IPS-11a (cell line): ENCODE results near the gene CWC22.

Experiments
- H3K4me3 ChIP-seq: one replicate; pipeline ENCODE4 v1.5.1; 2013; ENCODE audit warnings: low read depth, low read length, control low read depth

The CWC22 gene

DNA sequence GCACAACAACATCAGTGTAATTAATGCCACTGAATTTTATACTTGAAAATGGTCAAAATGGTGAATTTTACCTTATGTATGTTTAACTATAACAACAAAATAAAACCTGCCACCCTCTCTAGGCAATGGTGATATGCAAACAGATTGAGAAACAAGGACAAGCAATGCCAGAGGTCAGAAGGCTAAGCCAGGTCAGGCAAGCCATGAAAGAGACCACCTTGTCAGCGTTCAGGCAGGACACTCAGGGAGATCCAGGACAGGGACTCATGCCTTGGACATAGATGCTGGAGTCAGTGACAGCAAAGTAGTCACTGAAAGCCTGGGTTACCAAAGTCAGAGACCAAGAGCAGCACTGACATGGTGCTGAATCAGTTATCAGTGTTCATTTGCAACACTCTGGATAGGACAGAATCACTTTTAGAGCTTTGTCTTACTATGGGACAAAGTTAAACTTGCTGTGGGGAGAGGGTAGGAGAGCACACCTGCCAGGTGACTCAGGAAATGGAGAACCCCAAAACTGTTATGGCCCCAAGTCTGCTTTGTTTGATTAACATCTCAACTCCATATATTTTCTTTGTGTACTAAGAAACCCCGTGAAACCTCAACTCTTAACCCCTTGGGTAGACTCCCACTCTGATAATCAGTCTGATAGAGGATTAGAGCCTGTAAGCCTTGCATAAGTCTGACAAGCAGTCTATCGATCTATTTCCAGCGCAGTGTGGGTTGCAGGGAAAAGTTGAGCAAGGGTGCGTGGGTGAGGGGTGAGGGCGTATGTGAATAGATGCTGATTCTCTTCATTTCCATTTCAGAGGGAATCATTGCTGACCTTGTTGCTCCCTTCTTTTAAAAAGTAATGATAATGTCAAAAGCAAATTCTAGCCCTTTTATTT, 97.0 kb downstream of the CWC22 start:
- H3K4me3 ChIP-seq: no peak overlapping the region

DNA sequence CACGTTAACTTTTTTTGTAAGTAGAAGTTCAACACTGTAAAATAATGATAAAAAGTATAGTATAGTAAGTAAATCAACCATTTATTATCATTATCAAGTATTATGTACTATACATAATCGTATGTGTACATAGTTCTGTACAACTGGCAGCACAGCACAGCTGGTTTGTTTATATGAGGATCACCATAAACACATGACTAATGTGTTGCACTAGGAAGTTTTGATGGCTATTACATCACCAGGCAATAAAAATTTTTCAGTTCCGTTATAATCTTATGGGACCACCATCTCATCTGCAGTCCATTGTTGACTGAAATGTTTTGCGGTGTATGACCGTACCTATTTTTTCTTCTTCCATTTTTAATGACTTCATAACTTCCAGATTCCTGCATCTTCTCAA, 106.4 kb downstream of the CWC22 start:
- no peak overlapping the region for H3K4me3 ChIP-seq

DNA sequence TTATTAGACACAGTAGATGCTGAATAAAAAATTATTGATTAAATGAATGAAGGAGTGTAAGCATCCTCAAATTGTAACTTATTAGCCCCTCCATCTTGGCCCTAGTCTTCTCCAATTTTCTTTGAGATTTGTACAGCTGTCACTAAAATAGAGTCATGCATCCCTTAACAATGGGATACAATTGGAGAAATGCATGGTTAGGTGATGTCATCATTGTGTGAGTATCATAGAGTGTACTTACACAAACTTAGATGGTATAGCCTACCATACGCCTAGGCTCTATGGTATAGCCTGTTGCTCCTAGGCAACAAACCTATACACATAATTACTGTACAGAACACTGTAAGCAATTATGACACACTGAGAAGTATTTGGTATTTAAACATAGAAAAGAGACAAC, 107.4 kb downstream of the CWC22 start:
- no peak overlapping the region for H3K4me3 ChIP-seq

DNA sequence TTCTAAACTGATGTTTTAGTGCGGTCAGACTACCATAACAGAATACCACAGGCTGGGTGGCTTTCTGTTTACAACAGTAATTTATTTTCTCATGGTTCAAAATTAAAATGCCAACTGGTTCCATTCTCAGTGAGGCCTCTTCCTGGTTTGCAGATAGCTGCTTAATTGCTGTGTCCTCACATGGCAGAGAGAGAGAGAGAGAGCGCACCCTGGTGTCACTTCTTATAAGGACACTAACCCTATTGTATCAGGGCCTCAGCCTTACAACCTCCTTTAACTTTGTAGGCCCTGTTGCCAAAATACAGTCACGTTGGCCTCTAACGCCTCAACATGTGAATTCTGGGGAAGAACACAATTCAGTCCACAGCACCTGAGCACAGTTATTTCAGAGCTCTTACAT, 108.2 kb downstream of the CWC22 start:
- no peak overlapping the region for H3K4me3 ChIP-seq
